Hepatic stellate cell (primary cell): ENCODE data around the gene RRAD.
"Not testable (repeated sequence)": the region's sequence is repeated elsewhere in the genome, so short reads cannot be mapped to it uniquely, and the experiment has no call there.

Experiments used
- DNase-seq: peaks from one replicate; pipeline ENCODE4 v3.0.0; 2011; ENCODE audit warnings: low spot score

Gene RRAD

DNA sequence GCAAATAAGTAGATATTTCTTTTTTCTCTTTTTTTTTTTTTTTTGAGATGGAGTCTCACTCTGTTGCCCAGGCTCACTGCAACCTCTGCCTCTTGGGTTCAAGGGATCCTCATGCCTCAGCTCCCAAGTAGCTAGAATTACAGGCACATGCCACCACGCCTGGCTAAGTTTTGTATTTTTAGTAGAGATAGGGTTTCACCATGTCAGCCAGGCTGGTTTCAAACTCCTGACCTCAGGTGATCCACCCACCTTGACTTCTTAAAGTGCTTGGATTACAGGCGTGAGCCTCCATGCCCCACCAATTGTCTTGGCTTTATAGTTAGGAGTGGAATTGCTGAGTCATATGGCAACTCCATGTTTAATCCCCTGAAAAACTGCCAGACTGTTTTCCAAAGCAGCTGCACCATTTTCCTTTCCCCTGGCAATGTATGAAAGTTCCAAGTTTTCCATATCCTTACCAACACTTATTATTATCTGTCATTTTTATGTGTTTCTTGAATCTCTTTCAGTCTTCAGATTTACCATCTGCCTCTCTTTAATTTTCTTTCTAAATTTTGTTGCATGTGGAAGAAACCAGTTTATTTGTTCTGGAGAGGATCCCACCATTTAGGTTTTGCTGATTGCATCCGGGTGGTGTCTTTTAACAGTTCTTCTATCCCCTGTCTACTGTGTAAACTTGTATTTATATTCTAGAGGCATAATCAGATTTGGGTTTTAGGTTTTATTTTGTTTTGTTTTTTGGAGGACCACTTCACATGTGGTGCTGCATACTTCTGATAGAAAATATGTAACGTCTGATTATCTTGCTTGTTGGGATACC is 25.8 kb upstream of the RRAD start:
- DNase-seq: no peak

- no peak for DNase-seq
These were observed 25.1 kb upstream of the RRAD start for GRCh38 chr16:66950437-66950836.

DNA sequence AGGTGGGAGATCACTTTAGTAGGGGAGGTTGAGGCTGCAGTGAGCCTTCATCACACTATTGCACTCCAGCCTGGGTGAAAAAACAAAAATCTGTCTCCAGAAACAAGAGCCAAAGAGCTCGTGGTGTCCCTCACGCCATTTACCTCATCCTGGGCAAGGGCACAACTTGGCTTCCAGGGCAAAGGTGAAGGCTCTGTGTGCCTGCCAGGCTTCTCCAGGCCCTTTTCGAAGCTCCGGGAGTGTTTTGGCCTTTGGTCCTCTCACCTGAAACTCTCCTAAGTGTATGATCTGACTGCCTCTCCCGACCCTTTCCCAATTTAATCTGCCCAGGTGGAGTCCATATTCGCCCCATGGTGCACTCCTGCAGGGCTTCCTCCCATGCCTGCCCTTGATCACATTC is 24.1 kb upstream of the RRAD start:
- DNase-seq: no peak

- no peak for DNase-seq
These were observed 23.5 kb upstream of the RRAD start for GRCh38 chr16:66948837-66949225.

- DNase-seq: peak; percentile 48
These were observed 22.9 kb upstream of the RRAD start for GRCh38 chr16:66948134-66948836.

GRCh38 chr16:66947302-66948065 is 22.1 kb upstream of the RRAD start:
- DNase-seq: peak; percentile 90

- no peak for DNase-seq
These were observed 21.6 kb upstream of the RRAD start for GRCh38 chr16:66946974-66947301.

GRCh38 chr16:66946541-66946940 is 21.2 kb upstream of the RRAD start:
- DNase-seq: no peak

GRCh38 chr16:66945939-66946338 is 20.6 kb upstream of the RRAD start:
- no peak for DNase-seq

DNA sequence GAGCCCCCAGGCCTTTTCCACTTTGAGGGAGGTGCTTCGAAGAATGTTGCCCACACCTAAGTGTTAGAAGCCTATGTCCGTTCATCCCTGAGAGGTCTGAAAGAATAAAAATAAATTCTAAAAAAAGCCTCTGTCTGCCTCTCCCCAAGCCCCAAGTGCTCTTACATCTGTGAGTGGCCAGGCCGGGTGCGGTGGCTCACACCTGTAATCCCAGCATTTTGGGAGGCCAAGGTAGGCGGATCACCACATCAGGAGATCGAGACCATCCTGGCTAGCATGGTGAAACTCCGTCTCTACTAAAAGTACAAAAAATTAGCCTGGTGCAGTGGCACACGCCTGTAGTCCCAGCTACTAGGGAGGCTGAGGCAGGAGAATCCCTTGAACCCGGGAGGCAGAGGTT is 19.6 kb upstream of the RRAD start:
- DNase-seq: not testable (repeated sequence)

DNA sequence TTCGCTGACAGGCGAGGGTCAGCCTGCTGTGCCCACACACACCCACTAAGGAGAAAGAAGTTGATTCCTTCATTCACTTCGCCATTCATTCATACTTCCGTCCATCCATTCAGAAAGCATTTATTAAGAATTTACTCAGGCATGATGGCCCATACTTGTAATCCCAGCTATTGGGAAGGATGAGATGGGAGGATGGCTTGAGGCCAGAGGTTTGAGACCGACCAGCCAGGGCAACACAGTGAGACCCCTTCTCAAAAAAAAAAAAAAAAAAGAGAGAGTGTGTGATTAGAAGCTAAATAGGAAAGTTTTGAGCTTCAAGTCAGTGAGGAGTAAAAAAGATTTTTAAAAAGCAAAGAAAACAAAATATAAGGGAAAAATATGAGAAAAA is 18.7 kb upstream of the RRAD start:
- no peak for DNase-seq

- no peak for DNase-seq
These were observed 18.2 kb upstream of the RRAD start for GRCh38 chr16:66943426-66944053.

- DNase-seq: no peak
These were observed 17.6 kb upstream of the RRAD start for GRCh38 chr16:66942981-66943380.

DNA sequence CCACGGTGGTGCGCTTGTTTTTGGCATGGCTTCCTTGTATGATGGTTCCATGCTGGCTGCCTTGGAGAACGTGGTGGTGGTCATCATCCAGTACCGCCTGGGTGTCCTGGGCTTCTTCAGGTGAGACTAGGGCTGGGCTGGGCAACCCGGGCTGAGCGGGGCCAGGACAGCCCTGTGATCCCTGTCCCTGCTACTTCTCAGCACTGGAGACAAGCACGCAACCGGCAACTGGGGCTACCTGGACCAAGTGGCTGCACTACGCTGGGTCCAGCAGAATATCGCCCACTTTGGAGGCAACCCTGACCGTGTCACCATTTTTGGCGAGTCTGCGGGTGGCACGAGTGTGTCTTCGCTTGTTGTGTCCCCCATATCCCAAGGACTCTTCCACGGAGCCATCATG is 14.9 kb upstream of the RRAD start:
- no peak for DNase-seq

DNA sequence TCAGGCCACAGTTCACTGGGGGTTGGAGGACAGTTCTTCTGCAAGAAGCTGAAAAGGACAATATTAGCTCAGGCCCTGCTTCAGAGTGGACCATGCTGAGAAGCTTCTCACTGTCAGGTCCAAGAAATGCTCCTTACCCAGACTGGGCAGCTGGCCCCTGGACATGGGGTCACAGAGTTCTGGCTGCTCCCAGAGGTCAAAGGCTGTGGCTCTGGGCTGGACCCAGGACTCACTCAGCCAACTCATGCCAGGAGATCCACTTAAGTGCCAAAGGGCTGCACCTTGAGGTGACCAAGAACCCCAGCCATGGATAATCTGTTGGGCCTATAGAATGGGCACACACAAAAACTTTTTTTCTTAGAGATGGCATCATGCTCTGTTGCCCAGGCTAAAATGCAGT is 14.0 kb upstream of the RRAD start:
- no peak for DNase-seq

- DNase-seq: no peak
These were observed 12.5 kb upstream of the RRAD start for GRCh38 chr16:66937725-66938337.

DNA sequence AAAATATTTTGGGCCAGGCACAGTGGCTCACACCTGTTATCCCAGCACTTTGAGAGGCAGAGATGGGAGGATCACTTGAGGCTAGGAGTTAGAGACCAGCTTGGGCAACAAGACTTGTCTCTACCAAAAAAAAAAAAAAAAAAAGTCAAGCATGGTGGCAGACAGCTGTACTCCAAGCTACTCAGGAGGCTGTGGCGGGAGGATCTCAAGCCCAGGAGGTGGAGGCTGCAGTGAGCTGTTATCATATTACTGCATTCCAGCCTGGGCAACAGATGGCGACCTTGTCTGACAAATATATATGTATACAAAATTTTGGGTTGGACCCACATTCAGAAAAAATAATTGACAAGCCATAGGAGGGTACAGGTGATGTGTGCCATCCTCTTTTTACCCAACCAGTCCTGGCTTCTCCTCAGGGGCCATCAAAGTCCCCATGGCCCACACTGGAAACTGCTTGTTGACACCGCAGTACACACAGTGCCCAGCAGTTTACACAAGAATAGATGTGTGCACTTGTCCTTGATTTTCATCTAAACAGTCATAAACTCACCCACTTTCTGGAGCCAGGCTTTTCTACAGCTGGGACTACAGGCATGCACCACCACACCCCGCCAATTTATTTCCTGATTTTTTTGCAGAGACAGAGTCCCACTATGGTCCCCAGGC is 11.7 kb upstream of the RRAD start:
- DNase-seq: no peak

GRCh38 chr16:66936462-66936861 is 11.1 kb upstream of the RRAD start:
- no peak for DNase-seq

GRCh38 chr16:66935314-66936011 is 10.1 kb upstream of the RRAD start, which contains the start of gene CES2:
Gene CES2, plus strand, starts transcription at chr16:66935516. Its CDS starts 120 bp downstream, at chr16:66935636.
- peak; percentile 77 for DNase-seq

DNA sequence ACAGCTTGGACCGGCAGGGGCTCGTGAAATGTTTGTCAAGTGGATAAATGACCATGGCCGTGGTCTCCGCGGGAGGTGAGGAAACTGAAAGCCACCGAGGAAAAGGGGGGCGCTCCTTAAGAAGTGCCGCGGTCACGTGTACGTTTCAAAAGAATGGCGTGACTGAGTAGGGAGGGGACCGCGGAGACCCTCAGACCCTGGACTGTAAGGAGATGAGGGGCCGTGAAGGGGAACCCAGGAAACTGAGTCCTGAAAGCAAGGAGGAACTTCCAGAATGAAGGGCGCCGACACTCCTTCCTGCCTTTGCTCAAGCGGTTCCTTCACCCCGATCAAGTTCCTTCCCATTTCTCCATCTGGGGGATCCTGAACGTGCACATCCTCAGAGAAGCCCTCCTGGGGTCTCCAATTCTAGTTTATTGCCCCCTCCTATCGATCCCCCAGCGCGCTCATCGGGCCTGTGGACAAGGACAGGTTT is 9.5 kb upstream of the RRAD start:
- DNase-seq: not testable (repeated sequence)
